ENCODE results near the gene PEX14.

GRCh38 chr1:10598389-10598702 is 123.6 kb downstream of the PEX14 start:
- TF ChIP-seq, protein P1, sequence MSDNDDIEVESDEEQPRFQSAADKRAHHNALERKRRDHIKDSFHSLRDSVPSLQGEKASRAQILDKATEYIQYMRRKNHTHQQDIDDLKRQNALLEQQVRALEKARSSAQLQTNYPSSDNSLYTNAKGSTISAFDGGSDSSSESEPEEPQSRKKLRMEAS (IDR thresholded peaks at IDR 0.05) = no peak
- TF ChIP-seq, protein P2, sequence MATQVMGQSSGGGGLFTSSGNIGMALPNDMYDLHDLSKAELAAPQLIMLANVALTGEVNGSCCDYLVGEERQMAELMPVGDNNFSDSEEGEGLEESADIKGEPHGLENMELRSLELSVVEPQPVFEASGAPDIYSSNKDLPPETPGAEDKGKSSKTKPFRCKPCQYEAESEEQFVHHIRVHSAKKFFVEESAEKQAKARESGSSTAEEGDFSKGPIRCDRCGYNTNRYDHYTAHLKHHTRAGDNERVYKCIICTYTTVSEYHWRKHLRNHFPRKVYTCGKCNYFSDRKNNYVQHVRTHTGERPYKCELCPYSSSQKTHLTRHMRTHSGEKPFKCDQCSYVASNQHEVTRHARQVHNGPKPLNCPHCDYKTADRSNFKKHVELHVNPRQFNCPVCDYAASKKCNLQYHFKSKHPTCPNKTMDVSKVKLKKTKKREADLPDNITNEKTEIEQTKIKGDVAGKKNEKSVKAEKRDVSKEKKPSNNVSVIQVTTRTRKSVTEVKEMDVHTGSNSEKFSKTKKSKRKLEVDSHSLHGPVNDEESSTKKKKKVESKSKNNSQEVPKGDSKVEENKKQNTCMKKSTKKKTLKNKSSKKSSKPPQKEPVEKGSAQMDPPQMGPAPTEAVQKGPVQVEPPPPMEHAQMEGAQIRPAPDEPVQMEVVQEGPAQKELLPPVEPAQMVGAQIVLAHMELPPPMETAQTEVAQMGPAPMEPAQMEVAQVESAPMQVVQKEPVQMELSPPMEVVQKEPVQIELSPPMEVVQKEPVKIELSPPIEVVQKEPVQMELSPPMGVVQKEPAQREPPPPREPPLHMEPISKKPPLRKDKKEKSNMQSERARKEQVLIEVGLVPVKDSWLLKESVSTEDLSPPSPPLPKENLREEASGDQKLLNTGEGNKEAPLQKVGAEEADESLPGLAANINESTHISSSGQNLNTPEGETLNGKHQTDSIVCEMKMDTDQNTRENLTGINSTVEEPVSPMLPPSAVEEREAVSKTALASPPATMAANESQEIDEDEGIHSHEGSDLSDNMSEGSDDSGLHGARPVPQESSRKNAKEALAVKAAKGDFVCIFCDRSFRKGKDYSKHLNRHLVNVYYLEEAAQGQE (IDR thresholded peaks at IDR 0.05; ENCODE audit: low read depth) = no peak
- TF ChIP-seq, protein P3, sequence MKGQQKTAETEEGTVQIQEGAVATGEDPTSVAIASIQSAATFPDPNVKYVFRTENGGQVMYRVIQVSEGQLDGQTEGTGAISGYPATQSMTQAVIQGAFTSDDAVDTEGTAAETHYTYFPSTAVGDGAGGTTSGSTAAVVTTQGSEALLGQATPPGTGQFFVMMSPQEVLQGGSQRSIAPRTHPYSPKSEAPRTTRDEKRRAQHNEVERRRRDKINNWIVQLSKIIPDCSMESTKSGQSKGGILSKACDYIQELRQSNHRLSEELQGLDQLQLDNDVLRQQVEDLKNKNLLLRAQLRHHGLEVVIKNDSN (IDR thresholded peaks at IDR 0.05) = no peak
- TF ChIP-seq TAF1 (IDR thresholded peaks at IDR 0.05; ENCODE audit: low read depth) (no peak), YY1 (IDR thresholded peaks at IDR 0.05; ENCODE audit: low read depth) (no peak), ZBTB7A (IDR thresholded peaks at IDR 0.05; ENCODE audit: low read depth) (no peak), CREB1 (IDR thresholded peaks at IDR 0.05; ENCODE audit: low read depth) (no peak)

Measured in Ishikawa (cell line).